Mononuclear cell (primary cell): ENCODE data around the gene BAIAP2. TPM values are rescaled to one million over a fixed set of nuclear protein-coding genes. Genes with fewer than 3 reads are reported as not detected.
"Not testable (repeated sequence)": the region's sequence is repeated elsewhere in the genome, so short reads cannot be mapped to it uniquely, and the experiment has no call there.

Experiments
- H3K27me3 ChIP-seq: 2 replicates; pipeline ENCODE4 v1.6.0; 2011; ENCODE audit warnings: low read length, control low read depth; ENCODE audit not compliant: insufficient read depth
- H3K4me1 ChIP-seq: 2 replicates; pipeline ENCODE4 v1.5.1; 2011; ENCODE audit warnings: mild to moderate bottlenecking, low read length, control low read depth; ENCODE audit not compliant: insufficient read depth
- H3K4me3 ChIP-seq: 2 replicates; pipeline ENCODE4 v1.5.1; 2011; ENCODE audit warnings: mild to moderate bottlenecking, low read length, moderate library complexity
- H3K9me3 ChIP-seq: 2 replicates; pipeline ENCODE4 v1.5.1; 2011; ENCODE audit warnings: low read depth, mild to moderate bottlenecking, control low read depth, low read length
- total RNA-seq: library from RNA; depleted of rRNA; stranded (reverse); fragments of >200 nt; gene quantifications from one replicate; pipeline ENCODE4 v1.2.3, GENCODE V29; 2012

Gene BAIAP2
- total RNA-seq, 1 donor, result 5.1 TPM

GRCh38 chr17:81070541-81071246 lies 35.7 kb downstream of the BAIAP2 start:
- Histone ChIP-seq H3K4me1 (no peaks in the 10 kb centered on the region), H3K9me3 (no peaks in the 10 kb centered on the region), H3K27me3 (no peaks in the 10 kb centered on the region), H3K4me3 (no peak overlapping the region)

- Histone ChIP-seq H3K4me1 (no peaks in the 10 kb centered on the region), H3K27me3 (no peaks in the 10 kb centered on the region), H3K4me3 (no peak overlapping the region), H3K9me3 (no peaks in the 10 kb centered on the region)
These were observed 37.1 kb downstream of the BAIAP2 start for GRCh38 chr17:81071761-81072741.

DNA sequence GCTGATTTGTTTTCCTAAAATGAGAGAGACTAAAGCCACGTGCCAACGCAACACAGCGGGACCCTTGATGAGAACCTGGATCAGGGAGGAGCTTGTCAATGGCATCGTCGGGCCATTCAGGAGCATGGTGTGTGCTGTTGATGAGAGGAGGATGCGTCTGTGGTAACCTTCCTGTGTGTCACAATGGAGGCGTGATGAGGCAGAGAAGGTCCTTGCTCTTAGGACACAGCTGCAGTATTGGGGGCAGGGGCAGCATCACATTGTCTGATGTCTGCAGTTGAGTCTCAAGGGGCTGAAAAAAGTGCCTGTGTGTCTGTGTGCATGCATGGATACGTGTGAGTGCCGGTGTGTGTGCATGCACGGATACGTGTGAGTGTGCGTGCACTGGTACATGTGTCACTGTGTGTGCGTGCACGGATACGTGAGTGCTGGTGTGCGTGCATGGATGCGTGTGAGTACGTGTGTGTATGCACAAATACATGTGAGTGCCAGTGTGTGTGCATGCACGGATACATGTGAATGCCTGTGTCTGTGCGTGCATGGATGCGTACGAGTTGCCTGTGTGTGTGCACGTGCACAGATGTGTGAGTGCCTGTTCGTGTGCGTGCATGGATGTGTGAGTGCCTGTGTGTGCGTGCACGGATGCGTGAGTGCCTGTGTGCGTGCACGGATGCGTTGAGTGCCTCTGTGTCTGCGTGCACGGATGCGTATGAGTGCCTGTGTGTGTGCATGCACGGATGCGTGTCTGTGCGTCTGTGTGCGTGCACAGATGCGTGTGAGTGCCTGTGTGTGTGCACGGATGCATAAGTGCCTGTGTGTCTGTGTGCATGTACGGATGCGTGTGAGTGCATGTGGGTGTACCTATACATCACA lies 39.3 kb downstream of the BAIAP2 start:
- H3K4me3 ChIP-seq, result no peak overlapping the region
- no peaks in the 10 kb centered on the region for H3K27me3 ChIP-seq

GRCh38 chr17:81074875-81075274 lies 39.9 kb downstream of the BAIAP2 start:
- Histone ChIP-seq H3K4me3 (no peak overlapping the region), H3K27me3 (no peaks in the 10 kb centered on the region), H3K4me1 (no peaks in the 10 kb centered on the region), H3K9me3 (no peaks in the 10 kb centered on the region)

More for the DNA sequence above, 39.3 kb downstream of the BAIAP2 start:
- Histone ChIP-seq H3K4me1 (no peaks in the 10 kb centered on the region), H3K9me3 (no peaks in the 10 kb centered on the region)

DNA sequence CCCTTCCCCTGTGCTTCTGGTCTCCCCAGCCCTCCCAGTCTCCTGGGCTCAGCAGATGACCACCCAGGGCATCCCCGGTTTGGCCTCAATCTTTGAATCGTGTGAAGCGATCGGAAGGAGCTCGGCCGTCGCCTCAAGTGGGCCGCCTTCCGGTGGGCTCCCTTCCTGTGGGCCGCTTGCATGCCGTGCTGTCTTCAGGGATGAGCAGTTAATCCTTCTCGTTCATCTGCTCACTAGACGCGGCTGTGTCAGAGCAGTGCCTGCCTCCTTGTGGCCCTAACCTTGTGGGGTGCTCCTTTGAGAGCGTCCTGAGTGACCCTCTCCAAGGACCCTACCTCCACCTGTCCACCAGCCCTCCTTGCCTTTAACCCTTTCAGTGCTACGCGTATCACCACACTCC lies 40.4 kb downstream of the BAIAP2 start:
- Histone ChIP-seq H3K4me3 (no peak overlapping the region), H3K27me3 (no peaks in the 10 kb centered on the region), H3K9me3 (no peaks in the 10 kb centered on the region), H3K4me1 (no peaks in the 10 kb centered on the region)

DNA sequence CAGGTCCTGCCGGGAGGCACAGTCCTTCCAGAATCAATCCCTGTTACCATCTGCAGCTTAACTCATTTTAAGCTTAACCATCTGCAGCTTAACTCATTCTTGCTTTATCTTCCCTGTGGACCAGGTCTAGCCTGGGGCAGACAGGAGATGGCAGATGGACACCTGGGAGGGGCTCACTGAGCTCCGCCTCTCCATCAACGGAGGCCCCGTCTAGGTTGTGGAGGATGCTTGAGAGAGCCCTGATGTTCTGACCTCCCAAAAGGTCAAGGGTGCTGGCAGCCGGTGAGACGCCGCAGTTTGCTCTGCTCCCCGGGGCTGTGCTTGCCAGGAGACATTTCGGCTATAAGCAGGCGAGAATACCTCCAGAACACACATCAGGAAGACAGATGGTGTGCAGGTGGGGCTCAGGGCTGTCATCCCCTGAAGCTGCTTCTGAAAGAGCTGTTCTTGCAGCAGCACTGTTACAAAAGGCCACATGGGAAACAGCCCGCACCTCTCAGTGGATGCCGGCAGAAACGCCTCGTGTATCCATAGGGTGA lies 41.3 kb downstream of the BAIAP2 start:
- Histone ChIP-seq H3K9me3 (no peaks in the 10 kb centered on the region), H3K27me3 (no peaks in the 10 kb centered on the region), H3K4me3 (no peak overlapping the region), H3K4me1 (no peaks in the 10 kb centered on the region)

DNA sequence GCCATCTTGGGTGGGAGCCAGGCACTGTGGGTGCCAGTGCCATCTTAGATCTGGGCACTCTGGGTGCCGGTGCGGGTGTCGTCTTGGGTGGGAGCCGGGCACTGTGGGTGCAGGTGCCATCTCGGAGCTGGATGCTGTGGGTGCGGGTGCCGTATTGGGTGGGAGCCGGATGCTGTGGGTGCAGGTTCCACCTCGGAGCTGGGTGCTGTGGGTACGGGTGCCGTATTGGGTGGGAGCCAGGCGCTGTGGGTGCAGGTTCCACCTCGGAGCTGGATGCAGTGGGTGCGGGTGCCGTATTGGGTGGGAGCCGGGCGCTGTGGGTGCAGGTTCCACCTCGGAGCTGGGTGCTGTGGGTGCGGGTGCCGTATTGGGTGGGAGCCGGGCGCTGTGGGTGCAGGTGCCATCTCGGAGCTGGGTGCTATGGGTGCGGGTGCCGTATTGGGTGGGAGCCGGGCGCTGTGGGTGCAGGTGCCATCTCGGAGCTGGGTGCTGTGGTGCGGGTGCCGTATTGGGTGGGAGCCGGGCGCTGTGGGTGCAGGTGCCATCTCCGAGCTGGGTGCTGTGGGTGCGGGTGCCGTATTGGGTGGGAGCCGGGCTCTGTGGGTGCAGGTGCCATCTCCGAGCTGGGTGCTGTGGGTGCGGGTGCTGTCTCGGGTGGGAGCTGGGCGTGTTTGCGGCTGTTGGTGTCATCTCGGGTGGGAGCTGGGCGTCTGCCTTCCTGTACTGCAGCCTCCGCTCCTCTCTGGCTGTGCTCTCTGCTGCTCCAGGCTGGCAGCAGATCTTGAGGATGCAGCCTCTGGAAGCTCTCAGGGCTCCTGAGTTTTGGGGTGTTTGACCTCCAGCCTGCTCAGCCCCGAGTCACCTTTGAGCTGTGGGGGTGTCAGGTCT lies 43.3 kb downstream of the BAIAP2 start:
- not testable (repeated sequence) for H3K4me3 ChIP-seq, H3K9me3 ChIP-seq, H3K27me3 ChIP-seq, H3K4me1 ChIP-seq

GRCh38 chr17:81080019-81080418 lies 45.1 kb downstream of the BAIAP2 start:
- H3K4me1 ChIP-seq, result no peaks in the 10 kb centered on the region
- H3K4me3 ChIP-seq, result no peak overlapping the region
- H3K9me3 ChIP-seq, result no peaks in the 10 kb centered on the region
- no peaks in the 10 kb centered on the region for H3K27me3 ChIP-seq

DNA sequence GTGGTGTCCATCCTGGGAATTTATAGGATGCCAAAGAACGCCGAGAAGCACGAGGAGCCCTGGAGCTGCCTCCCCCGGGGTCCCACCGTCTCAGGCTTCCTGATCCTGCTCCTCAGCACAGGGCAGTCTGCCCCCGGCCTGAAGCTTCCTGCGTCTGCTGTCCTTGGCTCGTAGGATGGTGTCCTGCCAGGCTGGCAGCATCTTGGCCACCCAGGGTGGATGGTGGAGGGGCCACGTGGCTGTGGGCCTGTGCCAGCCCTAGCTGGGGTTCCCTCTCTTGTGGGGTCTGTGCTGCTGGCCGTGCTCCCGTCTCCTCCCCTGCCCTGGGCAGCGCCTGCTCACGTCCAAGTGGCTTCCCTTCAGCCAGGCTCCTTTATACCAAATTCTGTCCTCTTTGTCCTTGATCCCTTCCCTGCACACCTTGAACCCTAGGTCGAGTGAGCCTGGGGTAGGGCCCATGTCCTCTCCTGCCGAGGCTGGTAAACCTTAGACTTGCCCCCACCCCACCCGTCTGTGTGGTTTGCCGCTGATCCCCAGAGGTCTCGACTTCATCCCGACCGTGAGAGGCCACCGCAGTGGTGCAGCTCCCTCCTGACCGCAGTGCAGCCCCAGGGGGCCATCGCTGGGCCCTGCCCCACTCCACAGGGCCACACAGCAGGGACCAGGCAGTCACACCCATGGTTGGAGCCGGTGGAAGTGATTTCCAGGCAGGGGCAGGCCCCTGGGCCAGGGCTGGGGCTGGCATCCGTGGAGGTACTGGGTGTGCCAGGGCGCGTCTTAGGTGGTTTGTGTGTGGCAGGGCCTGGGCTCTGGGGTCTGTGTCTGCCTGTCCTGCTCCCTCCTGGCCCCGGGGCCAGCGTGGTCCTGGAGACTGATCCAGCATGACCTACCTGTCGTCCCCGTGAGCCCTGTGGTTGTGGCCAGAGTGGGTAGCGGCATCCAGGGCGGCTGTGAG lies 46.5 kb downstream of the BAIAP2 start:
- Histone ChIP-seq H3K4me3 (no peak overlapping the region), H3K4me1 (no peaks in the 10 kb centered on the region), H3K27me3 (no peaks in the 10 kb centered on the region), H3K9me3 (no peaks in the 10 kb centered on the region)

DNA sequence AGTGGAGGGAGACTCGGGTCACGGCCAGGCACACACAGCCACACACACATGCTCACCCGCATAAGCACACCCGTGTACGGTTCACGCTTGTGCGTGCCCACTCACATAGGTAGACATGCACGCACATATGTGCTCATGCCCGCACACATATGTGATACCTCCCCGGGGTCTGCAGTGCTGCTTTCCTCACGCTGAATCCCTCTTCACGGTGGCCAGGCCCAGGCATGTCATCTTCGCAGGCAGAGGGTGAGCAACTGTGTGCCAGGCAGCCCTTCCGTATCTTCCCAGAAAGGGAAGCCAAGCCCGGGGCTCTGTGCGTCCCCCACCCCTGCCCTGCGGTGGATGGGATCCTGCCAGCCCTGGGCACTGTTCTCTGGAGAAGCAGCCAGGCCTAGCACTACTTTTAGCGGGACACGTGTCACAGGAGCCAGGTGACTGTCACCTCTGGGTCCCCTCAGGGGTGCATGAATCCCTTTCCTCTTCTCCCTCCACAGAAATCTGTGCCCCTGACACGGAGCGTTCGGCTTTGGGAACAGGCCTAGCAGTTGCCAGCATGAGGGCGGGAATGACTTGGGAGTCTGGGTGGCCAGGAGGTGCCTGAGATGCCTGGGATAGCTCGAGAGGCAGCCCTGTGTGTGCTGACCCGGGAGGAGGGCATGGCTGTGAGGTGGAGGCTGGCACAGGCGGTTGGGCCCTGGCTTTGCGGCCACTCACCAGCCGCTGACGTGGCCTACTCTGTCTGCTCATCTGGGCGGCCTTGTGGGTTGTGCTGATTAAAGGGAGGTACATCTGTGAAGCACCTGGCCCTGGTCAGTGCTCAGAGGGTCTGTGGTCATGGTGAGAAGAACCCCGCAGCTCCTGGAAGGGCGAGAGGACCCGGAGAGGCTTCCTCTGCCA lies 47.5 kb downstream of the BAIAP2 start:
- Histone ChIP-seq H3K4me3 (no peak overlapping the region), H3K9me3 (no peaks in the 10 kb centered on the region), H3K27me3 (no peaks in the 10 kb centered on the region), H3K4me1 (no peaks in the 10 kb centered on the region)

DNA sequence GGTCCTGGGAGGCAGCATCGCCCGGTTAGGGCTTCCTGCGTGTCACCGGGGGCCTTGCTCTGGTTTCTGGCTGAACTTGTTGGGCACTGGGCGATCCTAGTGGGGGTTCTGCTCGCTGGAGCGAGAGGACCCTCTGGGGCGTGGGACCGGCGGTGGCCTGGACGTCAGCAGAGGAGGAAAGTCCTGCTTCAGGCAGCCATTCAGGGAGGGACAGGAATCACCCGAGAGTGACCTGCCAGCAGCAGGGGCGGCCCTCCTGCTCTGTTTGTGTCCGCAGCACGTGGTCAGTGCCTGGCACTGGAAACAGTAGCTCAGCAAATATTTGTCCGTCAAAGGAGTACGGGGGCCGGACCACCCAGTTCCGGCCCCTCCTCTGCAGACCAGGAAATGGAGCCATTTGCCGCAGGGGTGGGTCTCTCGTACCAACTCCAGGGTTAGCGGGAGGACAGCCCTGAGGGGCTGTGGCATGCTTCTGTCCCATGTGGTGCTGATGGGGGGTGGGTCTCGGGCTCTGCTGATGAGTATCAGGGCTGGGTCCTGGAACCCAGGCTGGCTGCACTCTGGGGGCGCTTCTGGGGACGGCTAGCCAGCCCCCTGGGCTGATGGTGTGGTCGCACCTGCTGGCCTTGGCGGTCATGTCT lies 48.3 kb downstream of the BAIAP2 start:
- Histone ChIP-seq H3K9me3 (no peaks in the 10 kb centered on the region), H3K4me3 (no peak overlapping the region), H3K4me1 (no peaks in the 10 kb centered on the region), H3K27me3 (no peaks in the 10 kb centered on the region)
